Suprapubic skin (tissue), 4 donors: ENCODE results near the gene HLA-DOB. TPM values are rescaled to one million over a fixed set of nuclear protein-coding genes. Genes with fewer than 3 reads are reported as not detected.
"Not testable (repeated sequence)": the region's sequence is repeated elsewhere in the genome, so short reads cannot be mapped to it uniquely, and the experiment has no call there.

Experiments used
- DNase-seq, 2 donors: peaks; one replicate each; pipeline ENCODE4 v3.0.0-alpha.2; 2019; ENCODE audit warnings: low spot score in 2 of 2
- H3K27ac ChIP-seq: fragments of 200-600 bp; sonication (generic); one replicate; pipeline ENCODE4 v1.5.1; 2019
- H3K27me3 ChIP-seq: fragments of 200-600 bp; sonication (generic); one replicate; pipeline ENCODE4 v1.5.1; 2019
- H3K36me3 ChIP-seq: fragments of 200-600 bp; sonication (generic); one replicate; pipeline ENCODE4 v1.5.1; 2019
- H3K4me1 ChIP-seq: fragments of 200-600 bp; sonication (generic); one replicate; pipeline ENCODE4 v1.5.1; 2019
- H3K4me3 ChIP-seq: fragments of 200-600 bp; sonication (generic); one replicate; pipeline ENCODE4 v1.5.1; 2019; ENCODE audit warnings: mild to moderate bottlenecking
- H3K9me3 ChIP-seq: fragments of 200-600 bp; sonication (generic); one replicate; pipeline ENCODE4 v1.5.1; 2019
- EP300 ChIP-seq: sonication (generic); formaldehyde crosslinking; IDR thresholded peaks from one replicate; pipeline ENCODE4 v1.6.1; 2017; ENCODE audit warnings: antibody characterized with exemption
- POLR2A ChIP-seq, 2 donors: fragments of 450-650 bp; IDR thresholded peaks; one replicate each; pipeline ENCODE4 v1.6.1; 2017; ENCODE audit warnings: antibody characterized with exemption in 2 of 2, mild to moderate bottlenecking in 2 of 2, moderate library complexity in 2 of 2
- POLR2AphosphoS5 ChIP-seq, 3 donors: sonication (generic); formaldehyde crosslinking; IDR thresholded peaks; one replicate each; pipeline ENCODE4 v1.6.1; 2017; ENCODE audit warnings: antibody characterized with exemption in 3 of 3
- WGBS: methylation state at CpG from one replicate; pipeline ENCODE4 v1.1.5; 2018; 5-methylcytosine and 5-hydroxymethylcytosine counted together
- total RNA-seq, 4 donors: library from RNA; depleted of rRNA; stranded (reverse); fragments of >200 nt; gene quantifications; one replicate each; pipeline ENCODE4 v1.1.0, GENCODE V29; 2016
- TF ChIP-seq, protein P1 (sequence below), 2 donors: fragments of 200-600 bp in 1 of 2; fragments of 450-650 bp in 1 of 2; sonication (generic) in 1 of 2; IDR thresholded peaks; one replicate each; pipeline ENCODE4 v1.5.1; 2016 to 2019; ENCODE audit warnings: antibody characterized with exemption in 2 of 2, mild to moderate bottlenecking in 1 of 2, moderate library complexity in 1 of 2

Gene HLA-DOB
- total RNA-seq, 4 donors from 2014 or later, result 1.6 to 5.1 (median 2.7) TPM

DNA sequence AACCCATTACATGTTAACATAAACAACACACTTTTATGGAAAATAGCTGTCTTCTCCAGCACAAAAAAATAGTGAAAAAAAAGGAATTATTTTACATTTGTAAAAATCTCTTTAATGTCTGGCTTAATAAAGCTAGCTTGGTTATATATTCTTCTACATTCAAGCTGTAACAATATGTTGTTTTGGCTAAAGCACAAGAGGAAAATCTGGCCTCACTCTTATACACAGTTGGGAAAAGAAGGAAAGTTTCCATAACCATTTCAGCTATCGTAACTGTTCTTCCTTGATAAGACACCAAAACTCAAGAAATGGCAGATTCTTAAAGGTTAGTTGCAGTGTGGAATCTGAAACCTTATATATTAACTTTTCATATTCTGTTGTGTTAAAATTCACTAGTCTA, 7.6 kb downstream of the HLA-DOB start:
- WGBS, result 52% methylated on average over 1 of the region's 1 CpG
- TF ChIP-seq, protein P1, sequence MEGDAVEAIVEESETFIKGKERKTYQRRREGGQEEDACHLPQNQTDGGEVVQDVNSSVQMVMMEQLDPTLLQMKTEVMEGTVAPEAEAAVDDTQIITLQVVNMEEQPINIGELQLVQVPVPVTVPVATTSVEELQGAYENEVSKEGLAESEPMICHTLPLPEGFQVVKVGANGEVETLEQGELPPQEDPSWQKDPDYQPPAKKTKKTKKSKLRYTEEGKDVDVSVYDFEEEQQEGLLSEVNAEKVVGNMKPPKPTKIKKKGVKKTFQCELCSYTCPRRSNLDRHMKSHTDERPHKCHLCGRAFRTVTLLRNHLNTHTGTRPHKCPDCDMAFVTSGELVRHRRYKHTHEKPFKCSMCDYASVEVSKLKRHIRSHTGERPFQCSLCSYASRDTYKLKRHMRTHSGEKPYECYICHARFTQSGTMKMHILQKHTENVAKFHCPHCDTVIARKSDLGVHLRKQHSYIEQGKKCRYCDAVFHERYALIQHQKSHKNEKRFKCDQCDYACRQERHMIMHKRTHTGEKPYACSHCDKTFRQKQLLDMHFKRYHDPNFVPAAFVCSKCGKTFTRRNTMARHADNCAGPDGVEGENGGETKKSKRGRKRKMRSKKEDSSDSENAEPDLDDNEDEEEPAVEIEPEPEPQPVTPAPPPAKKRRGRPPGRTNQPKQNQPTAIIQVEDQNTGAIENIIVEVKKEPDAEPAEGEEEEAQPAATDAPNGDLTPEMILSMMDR (IDR thresholded peaks at IDR 0.05), result no peak
- TF ChIP-seq EP300, result no peak
- TF ChIP-seq POLR2AphosphoS5 (IDR thresholded peaks at IDR 0.05), result no peak
- no peak for TF ChIP-seq POLR2A (IDR thresholded peaks at IDR 0.05)

DNA sequence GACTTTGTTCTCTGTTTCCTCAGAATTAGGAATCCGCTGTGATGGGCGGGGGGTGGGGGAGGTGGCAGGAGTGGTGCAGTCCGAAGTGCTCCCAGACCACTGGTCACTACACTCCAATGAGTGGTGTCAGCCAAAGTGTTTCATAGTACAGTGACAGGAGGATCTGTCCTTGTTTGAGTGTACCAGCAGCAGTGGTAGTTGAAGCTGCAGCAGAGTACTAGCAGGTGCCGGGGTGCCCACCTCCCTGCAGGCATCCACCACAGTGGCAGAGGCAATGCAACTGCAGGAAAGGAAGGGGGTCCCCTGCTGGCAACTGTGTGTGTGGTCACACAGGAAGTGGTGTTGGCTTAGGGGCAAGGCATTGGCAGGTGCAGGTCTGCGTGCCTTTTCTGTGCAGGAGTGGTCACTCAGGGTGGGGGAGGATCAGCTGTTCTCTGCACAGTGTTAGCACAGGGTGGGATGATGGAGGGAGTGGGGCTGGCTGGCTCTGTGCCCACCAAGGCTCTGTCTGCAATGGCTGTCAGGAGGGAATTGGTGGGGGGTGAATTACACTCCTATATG, 9.7 kb downstream of the HLA-DOB start:
- Histone ChIP-seq H3K9me3 (no peaks in the 10 kb centered on the region), H3K4me3 (no peak overlapping the region), H3K36me3 (no peaks in the 10 kb centered on the region), H3K4me1 (no peaks in the 10 kb centered on the region), H3K27me3 (peaks cover 25% of the 10 kb centered on the region), H3K27ac (no peak overlapping the region)
- DNase-seq, result no peak
- 91% methylated on average over 5 of the region's 5 CpGs for WGBS
- TF ChIP-seq POLR2A (IDR thresholded peaks at IDR 0.05) (no peak), POLR2AphosphoS5 (IDR thresholded peaks at IDR 0.05) (no peak), EP300 (no peak)
- TF ChIP-seq, protein P1 (IDR thresholded peaks at IDR 0.05), result no peak

More for the DNA sequence above, 7.6 kb downstream of the HLA-DOB start:
- no peak for DNase-seq
- no peaks in the 10 kb centered on the region for H3K9me3 ChIP-seq
- no peaks in the 10 kb centered on the region for H3K36me3 ChIP-seq
- peaks cover 21% of the 10 kb centered on the region for H3K27me3 ChIP-seq
- H3K27ac ChIP-seq, result no peak overlapping the region
- H3K4me3 ChIP-seq, result no peak overlapping the region
- H3K4me1 ChIP-seq, result no peaks in the 10 kb centered on the region

DNA sequence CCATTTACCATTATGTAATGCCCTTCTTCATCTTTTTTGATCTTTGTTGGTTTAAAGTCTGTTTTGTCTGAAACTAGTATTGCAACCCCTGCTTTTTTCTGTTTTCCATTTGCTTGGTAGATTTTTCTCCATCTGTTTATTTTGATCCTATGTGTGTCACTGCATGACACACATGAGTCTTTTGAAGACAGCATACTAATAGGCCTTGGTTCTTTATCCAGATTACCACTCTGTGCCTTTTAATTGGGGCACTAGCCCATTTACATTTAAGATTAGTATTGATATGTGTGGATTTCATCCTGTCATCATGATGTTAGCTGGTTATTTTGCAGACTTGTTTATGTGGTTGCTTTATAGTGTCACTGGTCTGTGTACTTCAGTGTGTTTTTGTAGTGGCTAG, 11.4 kb downstream of the HLA-DOB start:
- H3K36me3 ChIP-seq, H3K9me3 ChIP-seq, DNase-seq, H3K4me3 ChIP-seq, H3K4me1 ChIP-seq, H3K27ac ChIP-seq: not testable (repeated sequence)
- peaks cover 25% of the 10 kb centered on the region for H3K27me3 ChIP-seq

DNA sequence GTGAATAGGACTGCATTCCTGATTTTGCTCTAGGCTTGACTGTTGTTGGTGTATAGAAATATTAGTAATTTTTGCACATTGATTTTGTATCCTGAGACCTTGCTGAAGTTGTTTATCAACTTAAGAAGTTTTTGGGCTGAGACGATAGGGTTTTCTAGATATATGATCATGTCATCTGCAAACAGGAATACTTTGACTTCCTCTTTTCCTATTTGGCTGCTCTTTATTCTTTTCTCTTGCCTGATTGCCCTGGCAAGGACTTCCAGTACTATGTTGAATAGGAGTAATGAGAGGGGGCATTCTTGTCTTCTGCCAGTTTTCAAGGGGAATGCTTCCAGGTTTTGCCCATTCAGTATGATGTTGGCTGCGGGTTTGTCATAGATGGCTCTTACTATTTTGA, 13.4 kb downstream of the HLA-DOB start:
- TF ChIP-seq EP300 (no peak), POLR2AphosphoS5 (IDR thresholded peaks at IDR 0.05) (no peak), POLR2A (IDR thresholded peaks at IDR 0.05) (no peak)
- TF ChIP-seq, protein P1 (IDR thresholded peaks at IDR 0.05), result no peak
- 60% methylated on average over 2 of the region's 2 CpGs for WGBS
- H3K27me3 ChIP-seq, result peaks cover 38% of the 10 kb centered on the region

DNA sequence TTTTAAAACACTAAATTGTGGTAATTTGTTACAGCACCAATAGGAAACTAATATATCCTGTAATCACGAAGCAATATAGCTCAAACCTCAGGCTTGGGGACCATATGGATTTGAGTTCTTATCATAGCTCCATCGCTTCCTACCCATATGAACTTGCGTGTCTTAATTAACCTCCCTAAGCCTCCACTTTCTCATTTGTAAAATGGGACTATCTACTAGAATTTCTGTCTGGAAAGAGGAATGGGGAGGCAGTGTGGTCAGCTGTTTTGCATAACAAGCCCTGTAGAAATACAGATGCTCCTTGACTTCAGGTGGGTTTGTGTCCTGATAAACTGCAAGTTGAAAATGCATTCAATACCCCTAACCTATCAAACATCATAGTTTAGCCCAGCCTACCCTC, 17.1 kb downstream of the HLA-DOB start:
- 92% methylated on average over 3 of the region's 3 CpGs for WGBS
- no peak for DNase-seq
- H3K36me3 ChIP-seq, result no peaks in the 10 kb centered on the region
- peaks cover 10% of the 10 kb centered on the region for H3K4me1 ChIP-seq
- H3K9me3 ChIP-seq, result peaks cover 4% of the 10 kb centered on the region
- H3K27me3 ChIP-seq, result peaks cover 42% of the 10 kb centered on the region
- H3K27ac ChIP-seq, result no peak overlapping the region
- H3K4me3 ChIP-seq, result no peak overlapping the region
- TF ChIP-seq POLR2A (IDR thresholded peaks at IDR 0.05), result no peak
- TF ChIP-seq EP300, result no peak
- no peak for TF ChIP-seq POLR2AphosphoS5 (IDR thresholded peaks at IDR 0.05)
- TF ChIP-seq, protein P1 (IDR thresholded peaks at IDR 0.05), result no peak

More for the DNA sequence above, 13.4 kb downstream of the HLA-DOB start:
- H3K4me1 ChIP-seq, result no peaks in the 10 kb centered on the region
- H3K4me3 ChIP-seq, result no peak overlapping the region
- no peak for DNase-seq
- H3K36me3 ChIP-seq, result no peaks in the 10 kb centered on the region
- H3K9me3 ChIP-seq, result peaks cover 4% of the 10 kb centered on the region
- H3K27ac ChIP-seq, result no peak overlapping the region

DNA sequence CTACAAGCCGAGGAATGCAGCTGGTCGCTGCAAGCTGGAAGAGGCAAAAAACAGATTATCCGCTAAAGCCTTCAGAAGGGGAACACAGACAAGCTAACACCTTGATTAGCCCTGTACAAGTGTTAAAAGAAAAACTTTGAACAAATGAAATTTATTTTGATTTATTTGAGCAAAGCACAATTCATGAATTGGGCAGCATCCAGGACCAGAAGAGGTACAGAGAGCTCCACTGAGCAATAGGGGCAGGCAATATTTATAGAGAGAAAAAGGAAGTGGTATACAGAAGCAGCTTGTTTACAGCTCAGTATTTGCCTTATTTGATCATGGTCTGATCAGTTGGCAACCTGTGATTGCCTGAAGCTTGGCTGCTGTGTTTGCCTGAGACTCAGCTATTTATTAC, 17.6 kb downstream of the HLA-DOB start:
- Histone ChIP-seq H3K27me3 (peaks cover 44% of the 10 kb centered on the region), H3K4me3 (no peak overlapping the region), H3K27ac (no peak overlapping the region), H3K9me3 (peaks cover 4% of the 10 kb centered on the region), H3K4me1 (peaks cover 10% of the 10 kb centered on the region), H3K36me3 (no peaks in the 10 kb centered on the region)
- TF ChIP-seq POLR2AphosphoS5 (IDR thresholded peaks at IDR 0.05) (no peak), POLR2A (IDR thresholded peaks at IDR 0.05) (no peak), EP300 (no peak)
- TF ChIP-seq, protein P1 (IDR thresholded peaks at IDR 0.05), result no peak
- no peak for DNase-seq
- WGBS, result 94% methylated on average over 3 of the region's 3 CpGs
